Right hindlimb (tissue), 1 donor: Measurements from ENCODE around the gene BCL2.

Experiments
- DNase-seq: peaks from one replicate; pipeline ENCODE4 v3.0.0-alpha.2; 2018

The BCL2 gene

GRCh38 chr18:63284827-63285733, 34.5 kb downstream of the BCL2 start:
- DNase-seq = peak; percentile 69

DNA sequence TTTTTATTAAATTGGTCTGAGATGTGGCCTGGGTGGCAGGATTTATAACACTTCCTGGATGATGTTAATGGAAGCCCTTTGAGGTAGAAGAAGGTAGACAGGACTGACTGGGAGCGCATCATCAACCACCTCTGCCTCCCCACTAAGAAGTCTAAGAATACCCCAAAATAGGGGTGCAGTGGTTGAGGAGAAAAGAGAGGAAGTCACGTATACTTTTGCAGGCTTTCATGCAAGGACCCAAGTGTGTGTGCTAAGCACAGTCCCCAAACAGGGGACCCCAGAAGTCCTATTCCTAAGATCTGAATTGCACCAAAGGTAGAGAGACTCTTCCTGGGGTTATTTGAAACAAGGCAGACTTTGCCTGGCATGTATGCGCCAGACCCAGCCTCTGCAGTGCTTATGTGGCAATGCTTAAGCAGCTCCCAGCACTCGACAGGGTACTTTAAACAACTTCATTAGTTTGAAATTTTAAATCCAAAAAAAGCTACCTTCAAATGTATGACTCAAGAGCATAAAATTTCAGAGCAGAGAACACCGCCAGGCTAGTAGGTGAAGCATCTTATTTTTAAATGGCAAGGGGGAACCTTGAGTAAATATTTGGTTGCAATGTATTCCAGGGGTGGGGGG, 35.3 kb downstream of the BCL2 start:
- DNase-seq = no peak

DNA sequence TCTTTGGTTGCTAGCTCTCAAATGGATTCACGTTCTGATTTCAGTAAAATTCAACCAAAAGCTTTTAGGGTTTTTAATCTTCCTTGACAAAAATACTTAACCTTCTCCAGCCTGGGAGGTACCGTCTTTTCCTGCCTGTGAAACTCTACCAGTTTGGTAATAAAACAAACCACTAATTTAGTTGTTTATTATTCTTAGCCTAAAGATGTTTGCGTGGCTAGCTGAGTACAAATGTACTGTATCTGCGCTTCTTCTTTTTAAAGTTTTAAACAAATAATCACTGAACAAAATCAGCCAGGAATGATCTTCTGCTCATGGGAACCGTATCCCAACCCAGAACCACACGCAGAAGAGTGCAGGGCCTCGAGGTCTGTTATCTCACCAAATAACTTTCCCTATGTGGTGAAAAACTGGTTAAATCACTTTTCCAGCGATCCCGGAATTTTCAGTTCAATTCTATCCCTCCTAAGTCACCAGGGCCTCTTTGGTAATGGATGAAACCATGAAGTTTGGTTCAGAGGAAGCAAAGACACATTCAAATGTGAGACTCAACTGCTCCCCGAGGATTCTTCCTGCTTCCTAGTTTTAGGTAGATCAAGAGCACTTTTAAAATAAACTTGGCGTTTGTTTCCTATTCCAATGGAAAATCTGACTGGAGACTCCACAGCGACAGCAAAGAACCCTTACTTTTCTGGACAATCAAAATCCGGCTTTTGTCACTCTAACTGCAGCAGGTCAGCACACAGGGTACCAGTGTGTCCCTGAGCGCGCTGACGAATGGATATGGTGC, 36.1 kb downstream of the BCL2 start:
- DNase-seq = no peak

- DNase-seq = no peak
These were observed 36.8 kb downstream of the BCL2 start for GRCh38 chr18:63282793-63283192.

GRCh38 chr18:63273222-63273927, 46.2 kb downstream of the BCL2 start:
- DNase-seq = no peak

DNA sequence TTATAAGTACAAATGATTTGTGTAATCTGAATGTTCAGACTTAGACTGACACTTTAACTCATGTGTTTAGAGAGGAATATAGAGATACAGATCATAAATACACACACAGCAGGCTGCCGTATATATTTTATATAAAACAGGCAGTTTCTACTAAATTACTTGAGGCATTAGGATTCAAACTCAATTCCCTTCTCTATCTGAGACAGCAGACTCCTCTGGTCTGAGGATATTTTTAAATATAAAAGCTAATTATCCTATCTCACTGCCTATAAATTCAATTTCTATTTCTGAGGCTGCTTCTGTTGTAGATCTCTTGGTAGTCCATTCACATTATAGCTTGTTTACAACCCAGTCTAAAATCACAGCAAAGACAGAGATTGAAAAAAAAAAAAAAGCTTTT, 46.9 kb downstream of the BCL2 start:
- no peak for DNase-seq

GRCh38 chr18:63271881-63272299, 47.7 kb downstream of the BCL2 start:
- no peak for DNase-seq

- no peak for DNase-seq
These were observed 48.4 kb downstream of the BCL2 start for GRCh38 chr18:63271148-63271547.

DNA sequence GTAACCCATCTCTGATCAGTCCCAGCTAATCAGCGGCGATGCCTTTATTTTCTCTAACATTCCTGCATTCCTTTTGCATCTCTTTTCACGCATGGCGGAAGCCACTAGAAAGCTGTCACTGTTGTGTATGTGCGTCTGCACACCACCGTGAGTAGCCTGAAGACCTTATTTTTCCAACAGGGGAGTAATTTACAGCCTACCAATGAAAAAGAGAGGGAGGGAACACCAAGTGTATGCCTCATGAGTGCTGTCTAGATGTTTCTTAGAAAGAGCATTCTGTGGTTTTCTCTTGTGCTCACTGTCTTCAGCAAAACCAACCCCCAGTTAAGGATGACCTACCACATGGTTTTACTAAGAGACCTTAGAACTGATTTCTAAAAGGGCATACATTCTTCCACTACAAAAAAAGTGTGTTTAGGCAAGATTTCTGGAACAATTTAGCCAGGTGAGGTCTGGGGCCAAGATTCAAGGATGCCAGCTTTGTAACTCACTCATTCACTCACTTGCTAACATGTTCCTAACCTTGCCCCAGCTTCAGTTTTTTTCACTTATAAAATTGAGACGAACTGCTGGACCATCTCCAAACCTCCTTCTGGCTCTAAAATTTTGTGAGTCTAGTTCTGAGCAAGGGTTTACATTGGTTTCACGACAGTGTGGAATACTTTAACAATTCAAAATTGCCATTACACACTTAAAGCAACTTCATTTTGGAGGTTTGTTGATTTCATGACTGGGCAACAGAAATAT, 51.4 kb downstream of the BCL2 start:
- no peak for DNase-seq

DNA sequence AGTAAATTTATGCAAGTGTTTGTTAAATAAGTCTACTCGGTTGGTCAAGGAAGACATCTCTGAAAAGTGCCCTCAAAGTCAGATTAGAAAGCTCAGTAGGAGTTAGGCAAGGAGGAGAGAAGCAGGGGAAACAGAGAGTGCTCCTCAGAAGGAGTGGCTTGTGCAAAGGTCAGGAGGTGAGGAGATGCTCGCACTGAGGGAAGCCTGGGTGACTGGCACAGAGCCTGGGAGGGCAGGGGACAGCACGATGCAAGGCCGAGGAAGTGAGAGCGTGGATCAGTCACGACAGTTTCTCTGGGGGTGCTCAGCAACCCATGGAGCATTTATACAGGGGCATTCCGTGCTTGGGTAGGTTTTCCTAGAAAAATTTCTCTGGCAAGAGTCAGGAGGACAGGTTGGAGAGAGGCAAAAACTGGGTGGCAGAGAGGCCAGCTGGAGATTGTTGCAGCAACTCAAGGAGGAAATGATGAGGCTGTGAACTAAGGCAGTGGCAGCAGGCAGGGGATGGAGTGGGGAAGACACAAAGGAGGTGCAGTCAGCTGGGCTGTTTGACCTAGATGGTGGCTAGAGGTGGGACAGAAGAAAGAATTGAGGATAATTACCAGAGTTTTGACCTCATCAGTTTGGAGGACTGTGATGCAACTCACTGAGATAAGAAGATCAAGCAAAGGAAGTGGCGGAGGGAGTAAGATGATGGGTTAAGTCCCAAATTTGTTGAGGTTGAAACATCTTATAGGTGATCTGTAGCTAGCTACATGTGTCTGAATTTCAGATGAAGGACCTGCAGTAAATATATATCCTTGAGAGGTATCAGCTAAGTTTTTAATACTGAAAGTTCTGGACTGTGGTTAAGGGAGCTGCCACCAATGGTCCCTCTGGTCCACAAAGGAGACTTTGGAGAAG, 52.4 kb downstream of the BCL2 start:
- DNase-seq = no peak

GRCh38 chr18:63265326-63265725, 54.2 kb downstream of the BCL2 start:
- no peak for DNase-seq

- no peak for DNase-seq
These were observed 54.7 kb downstream of the BCL2 start for GRCh38 chr18:63264871-63265270.

DNA sequence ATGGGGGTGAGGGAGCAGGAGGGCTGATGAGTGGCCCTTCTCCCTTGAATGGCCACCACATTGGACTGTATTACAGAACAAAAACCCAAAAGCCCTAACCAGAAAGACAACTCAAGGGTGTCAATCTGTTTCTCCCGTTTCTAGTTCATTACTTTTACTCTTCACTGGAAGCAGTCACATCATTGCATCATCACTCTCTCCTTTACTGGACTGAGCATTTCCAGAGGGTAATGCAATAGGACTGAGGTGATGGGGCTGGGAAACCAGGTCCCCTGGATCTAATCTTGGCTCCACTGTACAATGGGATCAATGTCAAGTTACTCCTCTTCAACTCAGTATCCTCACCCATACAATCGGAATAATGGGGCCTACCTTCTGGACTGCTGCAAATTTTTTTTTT, 56.1 kb downstream of the BCL2 start:
- no peak for DNase-seq

DNA sequence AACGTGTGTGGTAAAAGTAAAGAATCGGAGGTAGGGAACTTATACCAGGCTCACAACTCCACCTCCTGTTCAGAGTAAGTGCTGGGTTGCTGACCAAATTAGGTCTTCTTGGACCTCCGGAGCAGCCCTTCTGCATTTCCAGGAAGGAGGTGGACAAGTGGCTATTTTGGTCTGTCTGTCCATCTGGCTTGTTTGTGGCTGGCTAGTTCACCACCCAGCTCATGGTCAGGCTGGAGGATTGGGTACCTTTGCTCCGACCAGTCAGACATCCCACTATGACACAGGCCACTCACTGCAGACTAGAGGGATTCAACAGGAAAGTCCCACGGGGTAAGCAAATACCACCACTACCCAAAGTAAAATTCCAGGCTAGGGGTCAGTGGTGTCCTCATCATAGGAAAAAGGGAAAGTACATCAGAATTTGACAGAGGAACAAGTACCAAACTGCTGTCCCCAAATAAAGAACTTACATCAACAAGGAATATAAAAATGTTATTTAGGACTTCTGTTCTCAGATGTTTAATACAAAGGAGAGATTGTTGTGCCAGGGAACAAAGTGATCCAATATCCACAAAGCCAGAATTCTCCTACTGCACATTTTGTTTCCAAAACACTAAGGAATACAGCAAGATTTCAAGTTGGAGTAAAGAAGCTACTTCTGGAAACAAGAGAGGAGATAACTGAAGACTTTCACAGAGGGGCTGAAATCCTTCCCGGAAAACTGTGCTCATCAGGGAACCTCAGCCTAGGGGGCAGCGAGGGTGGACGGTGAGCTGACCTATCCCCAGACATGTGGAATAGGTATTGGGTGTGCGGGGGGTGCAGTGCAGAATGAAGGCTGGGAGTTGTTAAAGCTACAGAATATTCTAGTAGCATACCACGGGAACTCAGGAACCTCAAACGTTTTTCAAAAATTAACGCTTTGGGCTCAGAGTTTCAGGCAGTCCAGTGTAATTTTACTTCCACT, 56.9 kb downstream of the BCL2 start:
- no peak for DNase-seq

DNA sequence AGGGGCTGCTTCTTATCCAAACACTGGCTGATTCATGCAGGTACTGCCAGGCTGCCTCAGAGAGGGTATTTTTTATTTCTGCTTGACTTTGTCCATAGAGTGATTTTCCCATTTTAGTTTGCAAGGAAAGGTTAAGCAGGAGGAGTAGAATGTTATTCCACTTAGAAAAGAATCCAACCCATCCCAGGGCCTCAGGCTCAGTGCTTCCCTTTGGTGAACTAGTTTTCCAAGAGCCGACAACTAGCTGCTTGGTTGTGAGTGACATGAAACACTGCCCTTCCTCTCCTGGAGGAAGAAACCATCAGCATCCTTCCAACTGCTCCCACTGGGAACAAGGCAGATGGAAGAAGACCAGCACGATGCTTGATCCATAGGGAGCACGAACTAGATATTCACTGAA, 58.5 kb downstream of the BCL2 start:
- no peak for DNase-seq

DNA sequence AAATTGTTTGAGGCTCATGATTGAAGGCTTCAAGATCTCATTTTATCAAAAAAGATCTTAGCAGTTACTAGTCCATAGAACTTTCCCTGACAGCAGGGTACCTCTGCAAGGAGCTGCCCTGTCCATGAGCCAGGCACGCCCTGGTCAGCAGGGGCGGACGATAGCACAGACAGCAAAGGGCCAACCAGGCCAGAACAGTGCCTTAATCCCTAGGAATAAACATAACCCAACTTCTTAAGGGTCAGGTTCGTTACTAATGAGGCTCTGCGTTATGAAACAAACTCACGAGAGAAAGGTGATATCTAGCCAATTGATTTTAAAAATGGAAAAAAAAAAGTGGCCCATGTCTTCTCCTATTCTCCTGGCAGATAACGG, 59.2 kb downstream of the BCL2 start:
- no peak for DNase-seq

DNA sequence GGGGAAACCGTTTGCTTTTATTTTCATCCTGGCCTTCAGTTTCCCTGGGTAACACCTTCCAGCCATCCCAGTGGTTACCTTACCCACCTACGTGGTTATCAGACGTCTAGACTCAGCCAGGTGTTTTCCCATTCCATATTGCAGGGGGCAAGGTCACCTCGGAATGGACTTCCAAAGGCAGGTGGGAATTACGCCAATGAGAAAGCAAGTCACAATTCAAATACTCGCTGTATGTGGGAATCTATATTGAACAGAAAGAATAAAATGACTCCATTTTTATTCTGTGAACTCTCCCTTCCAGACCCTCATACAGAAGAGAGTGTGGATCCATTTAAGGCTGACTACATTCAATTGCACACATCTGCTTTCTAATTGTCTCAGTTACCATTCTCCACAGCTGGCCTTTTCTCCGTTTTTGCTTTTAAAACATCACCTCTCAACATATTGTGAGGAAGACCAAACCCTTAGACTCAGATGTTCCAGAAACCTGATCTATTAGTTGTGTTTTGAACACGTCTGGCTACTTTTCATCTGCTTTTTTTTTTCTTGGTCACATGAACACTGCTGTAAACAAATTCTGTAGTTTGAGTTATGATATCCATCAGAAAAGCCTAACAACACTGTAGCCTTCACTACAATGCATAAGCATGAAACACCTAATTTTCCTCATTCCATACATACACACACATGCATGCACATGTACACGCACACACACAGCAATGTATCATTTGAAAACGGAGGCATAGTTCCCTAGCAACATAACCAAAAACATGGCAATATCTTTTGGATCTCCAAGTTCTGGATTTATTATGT, 59.8 kb downstream of the BCL2 start:
- no peak for DNase-seq

GRCh38 chr18:63258749-63259566, 60.6 kb downstream of the BCL2 start:
- DNase-seq = no peak
